Ovary (tissue), 9 donors: ENCODE measurements around the gene GPR158. TPM values are rescaled to one million over a fixed set of nuclear protein-coding genes. Genes with fewer than 3 reads are reported as not detected.

Source experiments
- DNase-seq, 5 donors: peaks; one replicate each; pipeline ENCODE4 v3.0.0-alpha.2; 2019 to 2020
- H3K27ac ChIP-seq, 2 donors: fragments of 200-600 bp; one replicate each; pipeline versions ENCODE4 v1.5.1 to v1.8.0; 2019 to 2022
- H3K27me3 ChIP-seq: fragments of 200-600 bp; one replicate; pipeline ENCODE4 v1.8.0; 2022
- H3K36me3 ChIP-seq: fragments of 200-600 bp; sonication (generic); one replicate; pipeline ENCODE4 v1.5.1; 2019
- H3K4me1 ChIP-seq: one replicate; pipeline ENCODE4 v1.8.1; 2013; ENCODE audit warnings: mild to moderate bottlenecking, moderate library complexity; ENCODE audit not compliant: insufficient read depth
- H3K4me3 ChIP-seq: fragments of 200-600 bp; sonication (generic); one replicate; pipeline ENCODE4 v1.5.1; 2017
- H3K9me3 ChIP-seq, 2 donors: fragments of 200-600 bp in 1 of 2; sonication (generic) in 1 of 2; one replicate each; pipeline versions ENCODE4 v1.5.1 to v1.8.1; 2013 to 2019; ENCODE audit warnings: mild to moderate bottlenecking in 1 of 2, moderate library complexity in 1 of 2
- CTCF ChIP-seq, 3 donors: fragments of 450-650 bp in 2 of 3; fragments of 200-600 bp in 1 of 3; IDR thresholded peaks; one replicate each; pipeline versions ENCODE4 v1.5.1 to v1.8.0; 2016 to 2022; ENCODE audit warnings: antibody characterized with exemption in 3 of 3, mild to moderate bottlenecking in 1 of 3
- EP300 ChIP-seq: sonication (generic); formaldehyde crosslinking; IDR thresholded peaks from one replicate; pipeline ENCODE4 v1.6.1; 2017; ENCODE audit warnings: antibody characterized with exemption
- POLR2A ChIP-seq: fragments of 450-650 bp; IDR thresholded peaks from one replicate; pipeline ENCODE4 v1.6.1; 2017; ENCODE audit warnings: antibody characterized with exemption, mild to moderate bottlenecking, moderate library complexity
- WGBS, 3 donors: extraction: QIAGEN DNeasy Blood & Tissue Kit in 1 of 3; methylation state at CpG; one replicate each; pipeline versions ENCODE4 v1.1.5 to v1.1.7; 2013 to 2017; 5-methylcytosine and 5-hydroxymethylcytosine counted together
- intact Hi-C, 4 donors: fragments of 100-400 bp; cut with DNase I; formaldehyde crosslinking; loops; one replicate each; pipeline versions ENCODE4 v1.11.0 to v1.15.1; 2022 to 2023
- polyA plus RNA-seq, 2 donors: library from polyadenylated mRNA; stranded (reverse); fragments of 200-250 nt in 1 of 2; fragments of 350-450 nt in 1 of 2; fragmentation: Illumina TruSeq in 1 of 2; extraction: RNeasy Lipid Tissue Mini Kit (QIAGEN cat#74804) in 1 of 2; gene quantifications; one replicate each; pipeline ENCODE4 v1.2.3, GENCODE V29; 2013 to 2014
- total RNA-seq, 7 donors: library from RNA; depleted of rRNA in 2 of 7; stranded (reverse); fragments of >200 nt in 2 of 7; fragmentation: NEBNext Ultra II Directional in 3 of 7; extraction: Animal tissue kit (Norgen Biotek cat#: 25700) in 3 of 7; gene quantifications; one replicate each; pipeline versions ENCODE4 v1.1.0 to v1.2.4, GENCODE V29; 2016 to 2023
- donor health status: DM: no; HTN: no; CAD: no; lungs with moderate emphysema.
- donor health status: DM: no; HTN: no; CAD: no.
- donor health status: Bipolar disorder and iron deficiency.
- donor health status: DM: yes; HTN: yes; CAD: no.
- donor health status: DM: no; HTN: no; CAD: no.
- donor health status: DM: yes; HTN: yes; CAD: no.

GPR158 gene
- total and polyA plus RNA-seq, 9 donors, result 0.10 to 0.47 (median 0.17) TPM; not detected in 1

GRCh38 chr10:25285809-25286208 lies 111.0 kb downstream of the GPR158 start:
- TF ChIP-seq POLR2A (no peak), CTCF (IDR thresholded peaks at IDR 0.05) (no peak), EP300 (no peak)
- intact Hi-C loops, result no loop called here
- Histone ChIP-seq H3K27ac (no peak overlapping the region), H3K27me3 (no peaks in the 10 kb centered on the region), H3K9me3 (no peaks in the 10 kb centered on the region), H3K36me3 (no peaks in the 10 kb centered on the region), H3K4me1 (no peaks in the 10 kb centered on the region), H3K4me3 (no peak overlapping the region)
- WGBS, 3 donors, result 64 to 72% (median 66%) methylated on average over 2 of the region's 2 CpGs
- DNase-seq, result no peak

GRCh38 chr10:25288181-25288580 lies 113.4 kb downstream of the GPR158 start:
- no peak overlapping the region for H3K27ac ChIP-seq
- H3K4me3 ChIP-seq, result no peak overlapping the region
- no peak for DNase-seq
- H3K27me3 ChIP-seq, result no peaks in the 10 kb centered on the region
- 66 to 88% (median 83%) methylated on average over 1 of the region's 1 CpG for WGBS, 3 donors
- H3K4me1 ChIP-seq, result no peaks in the 10 kb centered on the region
- intact Hi-C loops, result no loop called here
- no peak for TF ChIP-seq EP300
- TF ChIP-seq POLR2A, result no peak
- no peak for TF ChIP-seq CTCF (IDR thresholded peaks at IDR 0.05)
- no peaks in the 10 kb centered on the region for H3K36me3 ChIP-seq
- H3K9me3 ChIP-seq, result no peaks in the 10 kb centered on the region

GRCh38 chr10:25294032-25294926 lies 119.5 kb downstream of the GPR158 start:
- TF ChIP-seq EP300 (no peak), POLR2A (no peak), CTCF (IDR thresholded peaks at IDR 0.05) (no peak)

GRCh38 chr10:25296324-25296723 lies 121.5 kb downstream of the GPR158 start:
- TF ChIP-seq EP300, result no peak
- no peak for TF ChIP-seq CTCF (IDR thresholded peaks at IDR 0.05)
- TF ChIP-seq POLR2A, result no peak
- intact Hi-C loops, result no loop called here
- Histone ChIP-seq H3K27me3 (no peaks in the 10 kb centered on the region), H3K4me1 (no peaks in the 10 kb centered on the region), H3K27ac (no peak overlapping the region), H3K36me3 (no peaks in the 10 kb centered on the region), H3K9me3 (no peaks in the 10 kb centered on the region), H3K4me3 (no peak overlapping the region)
- 63 to 74% (median 63%) methylated on average over 1 of the region's 1 CpG for WGBS, 3 donors
- no peak for DNase-seq

More at GRCh38 chr10:25294032-25294926, 119.5 kb downstream of the GPR158 start:
- Histone ChIP-seq H3K36me3 (no peaks in the 10 kb centered on the region), H3K27me3 (no peaks in the 10 kb centered on the region), H3K4me1 (no peaks in the 10 kb centered on the region), H3K27ac (no peak overlapping the region), H3K4me3 (no peak overlapping the region), H3K9me3 (no peaks in the 10 kb centered on the region)
- no peak for DNase-seq
- intact Hi-C loops, result no loop called here
- WGBS, 3 donors, result 80 to 82% (median 81%) methylated on average over 5 of the region's 5 CpGs
